A673 (cell line): ENCODE measurements around the gene SIDT1.

Experiments
- CTCF ChIP-seq: fragments of 300-800, 200-600 bp; sonication (generic); conservative IDR thresholded peaks from 2 replicates; pipeline ENCODE4 v1.5.1; 2017; ENCODE audit warnings: low read depth, mild to moderate bottlenecking, antibody characterized with exemption, low read length, moderate library complexity, mixed read lengths
- EZH2 ChIP-seq: fragments of 200-600 bp; sonication (generic); IDR thresholded peaks from 2 replicates; pipeline ENCODE4 v1.6.1; 2017; ENCODE audit warnings: borderline replicate concordance, low read depth, mild to moderate bottlenecking, mixed read lengths, antibody characterized with exemption, low read length; ENCODE audit not compliant: poor library complexity, severe bottlenecking

GRCh38 chr3:113602256-113602655 is 69.9 kb downstream of the SIDT1 start:
- TF ChIP-seq CTCF (no peak), EZH2 (no peak)
